CD4-positive, alpha-beta memory T cell (primary cell): ENCODE data around the gene MTG1. TPM values are rescaled to one million over a fixed set of nuclear protein-coding genes. Genes with fewer than 3 reads are reported as not detected.
A peak's percentile ranks its signal among the peaks of the same experiment; 100 is the strongest.
"Not testable (repeated sequence)": the region's sequence is repeated elsewhere in the genome, so short reads cannot be mapped to it uniquely, and the experiment has no call there.

ENCODE experiments used
- CTCF ChIA-PET: fragments of 350-600 bp; sonication (Branson Sonifier 250); formaldehyde crosslinking; loops from one replicate; lab custom pipeline; 2021; ENCODE audit warnings: inconsistent platforms; ENCODE audit not compliant: partially characterized antibody; lab: Charles Lee
- POLR2A ChIA-PET: fragments of 350-600 bp; sonication (Branson Sonifier 250); formaldehyde crosslinking; loops from one replicate; lab custom pipeline; 2021; ENCODE audit not compliant: partially characterized antibody; lab: Charles Lee
- DNase-seq, 5 donors: peaks; one replicate each; pipeline versions ENCODE4 v3.0.0 to v3.0.0-alpha.2; 2020 to 2022; ENCODE audit warnings: mixed read lengths in 1 of 5
- H3K27ac ChIP-seq: one replicate; pipeline ENCODE4 v1.7.0; 2013; ENCODE audit warnings: low read depth, low read length
- H3K27me3 ChIP-seq: 2 replicates; pipeline ENCODE4 v1.7.0; 2013; ENCODE audit warnings: mild to moderate bottlenecking, low read length, moderate library complexity; ENCODE audit not compliant: insufficient read depth
- H3K36me3 ChIP-seq: 2 replicates; pipeline ENCODE4 v1.7.0; 2013; ENCODE audit warnings: mild to moderate bottlenecking, low read length, moderate library complexity; ENCODE audit not compliant: insufficient read depth
- H3K4me1 ChIP-seq: 2 replicates; pipeline ENCODE4 v1.7.0; 2013; ENCODE audit warnings: mild to moderate bottlenecking, low read length, moderate library complexity; ENCODE audit not compliant: insufficient read depth
- H3K4me3 ChIP-seq, 2 donors: one replicate each; pipeline ENCODE4 v1.7.0; 2013; ENCODE audit warnings: low read length in 2 of 2, mild to moderate bottlenecking in 1 of 2
- H3K9me3 ChIP-seq, 2 donors: one replicate each; pipeline ENCODE4 v1.7.0; 2013; ENCODE audit warnings: low read length in 2 of 2, control low read depth in 1 of 2; ENCODE audit not compliant: control insufficient read depth in 1 of 2
- H3K27ac Mint-ChIP-seq, 7 donors: one replicate each; pipeline ENCODE4 v1.8.0; 2020 to 2021; ENCODE audit warnings: mixed read lengths in 7 of 7, mild to moderate bottlenecking in 6 of 7, inconsistent platforms in 3 of 7, moderate library complexity in 3 of 7
- H3K27me3 Mint-ChIP-seq, 2 donors: one replicate each; pipeline ENCODE4 v1.8.0; 2020 to 2021; ENCODE audit warnings: mixed read lengths in 2 of 2
- H3K36me3 Mint-ChIP-seq, 2 donors: one replicate each; pipeline ENCODE4 v1.8.0; 2020 to 2021; ENCODE audit warnings: mixed read lengths in 2 of 2, inconsistent platforms in 1 of 2, mild to moderate bottlenecking in 1 of 2
- H3K4me1 Mint-ChIP-seq, 4 donors: one replicate each; pipeline ENCODE4 v1.8.0; 2020 to 2021; ENCODE audit warnings: mixed read lengths in 4 of 4, mild to moderate bottlenecking in 1 of 4
- H3K4me3 Mint-ChIP-seq, 8 donors: one replicate each; pipeline ENCODE4 v1.8.0; 2020 to 2021; ENCODE audit warnings: mixed read lengths in 8 of 8, mild to moderate bottlenecking in 7 of 8, moderate library complexity in 6 of 8, inconsistent platforms in 3 of 8
- H3K9me3 Mint-ChIP-seq, 8 donors: one replicate each; pipeline ENCODE4 v1.8.0; 2020 to 2021; ENCODE audit warnings: mixed read lengths in 8 of 8, mild to moderate bottlenecking in 5 of 8, inconsistent platforms in 3 of 8, moderate library complexity in 1 of 8
- intact Hi-C: fragments of 100-400 bp; cut with micrococcal nuclease; formaldehyde crosslinking; loops from one replicate; pipeline ENCODE4 v1.15.1; 2023
- polyA plus RNA-seq, 2 donors: library from polyadenylated mRNA; unstranded; fragments of 300-500 nt; fragmentation: Illumina TruSeq; gene quantifications; one replicate each; pipeline ENCODE4 v1.2.3, GENCODE V29; 2021
- total RNA-seq, 2 experiments: library from RNA; stranded (reverse); gene quantifications; one replicate each; pipeline ENCODE4 v1.2.3, GENCODE V29; 2021

MTG1 gene
- total and polyA plus RNA-seq, 4 experiments from 2014 or later: 32.6 to 65.4 (median 50.9) TPM

GRCh38 chr10:133439517-133440461 lies 45.8 kb downstream of the MTG1 start:
- no peaks in the 10 kb centered on the region for H3K27me3 ChIP-seq
- Mint-ChIP-seq H3K4me3 (peak overlapping the region in 5 of 8 donors; percentile 0 to 39 (median 21)), H3K4me1 (peaks cover 16 to 47% (median 37%) of the 10 kb centered on the region in 4 donors), H3K27me3 (peaks cover 4 to 7% of the 10 kb centered on the region in 2 donors), H3K27ac (peak overlapping the region in 5 of 7 donors; percentile 8 to 66 (median 36)), H3K36me3 (peaks cover 0 to 5% of the 10 kb centered on the region in 2 donors), H3K9me3 (peaks cover 0 to 7% (median 0%) of the 10 kb centered on the region in 8 donors)
- ChIA-PET POLR2A (interaction anchor here (1.0 to 1.1 kb wide), 3 partner anchors 32 to 80 kb away, joined by 3 read pairs; no protein-coding TSS in a partner anchor), CTCF (interaction anchor here (0.7 to 3.9 kb wide), 9 partner anchors 9 to 168 kb away, joined by 3 to 22 read pairs (median 5); partner anchors contain the start of gene SCART1)
- DNase-seq: no peak
- H3K36me3 ChIP-seq: no peaks in the 10 kb centered on the region
- H3K27ac ChIP-seq: no peak overlapping the region
- intact Hi-C loops: loop anchor here (2.0 kb wide), 3 partner anchors 35 to 81 kb away; no protein-coding TSS in a partner anchor
- H3K9me3 ChIP-seq: no peaks in the 10 kb centered on the region
- no peak overlapping the region for H3K4me3 ChIP-seq
- H3K4me1 ChIP-seq: peaks cover 41% of the 10 kb centered on the region

- Mint-ChIP-seq H3K27ac (peak overlapping the region in 3 of 7 donors; percentile 10 to 56 (median 38)), H3K4me3 (peak overlapping the region in 2 of 8 donors; percentile 20 to 30), H3K4me1 (peaks cover 16 to 47% (median 37%) of the 10 kb centered on the region in 4 donors), H3K9me3 (peaks cover 0 to 16% (median 0%) of the 10 kb centered on the region in 8 donors), H3K36me3 (peaks cover 0 to 8% of the 10 kb centered on the region in 2 donors), H3K27me3 (peaks cover 4 to 7% of the 10 kb centered on the region in 2 donors)
- intact Hi-C loops: no loop called here
- H3K27me3 ChIP-seq: no peaks in the 10 kb centered on the region
- H3K4me3 ChIP-seq: no peak overlapping the region
- DNase-seq: no peak
- no peaks in the 10 kb centered on the region for H3K9me3 ChIP-seq
- POLR2A ChIA-PET: no interaction called here
- H3K27ac ChIP-seq: no peak overlapping the region
- peaks cover 41% of the 10 kb centered on the region for H3K4me1 ChIP-seq
- CTCF ChIA-PET: interaction anchor here (0.7 to 1.3 kb wide), 2 partner anchors 111 to 112 kb away, joined by 3 to 6 read pairs; no protein-coding TSS in a partner anchor
- no peaks in the 10 kb centered on the region for H3K36me3 ChIP-seq
Observed at GRCh38 chr10:133440633-133441285, 46.8 kb downstream of the MTG1 start.

GRCh38 chr10:133441356-133441755 lies 47.4 kb downstream of the MTG1 start:
- H3K4me3 ChIP-seq, H3K36me3 Mint-ChIP-seq, H3K27ac ChIP-seq, H3K27me3 Mint-ChIP-seq, intact Hi-C loops, DNase-seq, H3K9me3 ChIP-seq, H3K27me3 ChIP-seq, H3K36me3 ChIP-seq: not testable (repeated sequence)
- peak overlapping the region in 7 of 8 donors; percentile 36 to 81 (median 77) for H3K4me3 Mint-ChIP-seq
- peaks cover 0 to 16% (median 0%) of the 10 kb centered on the region in 8 donors for H3K9me3 Mint-ChIP-seq
- POLR2A ChIA-PET: interaction anchor here (0.7 to 1.5 kb wide), 2 partner anchors 12 to 34 kb away, joined by 4 to 6 read pairs; partner anchors contain the start of gene SCART1
- H3K27ac Mint-ChIP-seq: peak overlapping the region in 5 of 7 donors; percentile 53 to 85 (median 67)
- CTCF ChIA-PET: interaction anchor here (1.3 to 1.8 kb wide), 4 partner anchors 35 to 113 kb away, joined by 4 to 6 read pairs (median 4); no protein-coding TSS in a partner anchor
- peaks cover 16 to 47% (median 37%) of the 10 kb centered on the region in 4 donors for H3K4me1 Mint-ChIP-seq
- peaks cover 41% of the 10 kb centered on the region for H3K4me1 ChIP-seq

- peak in 1 of 5 donors; percentile 24 for DNase-seq
- H3K9me3 Mint-ChIP-seq: peaks cover 0 to 17% (median 3%) of the 10 kb centered on the region in 8 donors
- intact Hi-C loops: no loop called here
- ChIA-PET POLR2A (interaction anchor here (0.7 to 1.5 kb wide), 2 partner anchors 11 to 33 kb away, joined by 4 to 6 read pairs; partner anchors contain the start of gene SCART1), CTCF (interaction anchor here (1.3 to 1.8 kb wide), 4 partner anchors 34 to 114 kb away, joined by 4 to 6 read pairs (median 4); no protein-coding TSS in a partner anchor)
- Histone ChIP-seq H3K4me3 (no peak overlapping the region), H3K4me1 (peaks cover 41% of the 10 kb centered on the region), H3K36me3 (no peaks in the 10 kb centered on the region), H3K27me3 (no peaks in the 10 kb centered on the region), H3K27ac (peak overlapping the region; percentile 6), H3K9me3 (no peaks in the 10 kb centered on the region)
- H3K4me1 Mint-ChIP-seq: peaks cover 16 to 47% (median 37%) of the 10 kb centered on the region in 4 donors
- peak overlapping the region; percentile 55 to 85 (median 80) for H3K27ac Mint-ChIP-seq
- peaks cover 0 to 3% of the 10 kb centered on the region in 2 donors for H3K27me3 Mint-ChIP-seq
- peaks cover 3 to 8% of the 10 kb centered on the region in 2 donors for H3K36me3 Mint-ChIP-seq
- H3K4me3 Mint-ChIP-seq: peak overlapping the region in 7 of 8 donors; percentile 75 to 81 (median 77)
Observed at GRCh38 chr10:133441780-133442179, 47.8 kb downstream of the MTG1 start.

- POLR2A ChIA-PET: interaction anchor here (1.5 kb wide), 1 partner anchor 11 kb away, joined by 6 read pairs; the partner anchor contains the start of gene SCART1
- intact Hi-C loops: no loop called here
- H3K4me1 ChIP-seq: peaks cover 41% of the 10 kb centered on the region
- peaks cover 6 to 8% of the 10 kb centered on the region in 2 donors for H3K36me3 Mint-ChIP-seq
- H3K27ac Mint-ChIP-seq: peak overlapping the region in 6 of 7 donors; percentile 67 to 83 (median 76)
- no peaks in the 10 kb centered on the region for H3K36me3 ChIP-seq
- DNase-seq: peak in 2 of 5 donors; percentile 18 to 66
- no peak overlapping the region for H3K4me3 ChIP-seq
- H3K9me3 Mint-ChIP-seq: peaks cover 0 to 23% (median 9%) of the 10 kb centered on the region in 8 donors
- peaks cover 16 to 47% (median 37%) of the 10 kb centered on the region in 4 donors for H3K4me1 Mint-ChIP-seq
- CTCF ChIA-PET: interaction anchor here (1.1 to 1.8 kb wide), 5 partner anchors 34 to 114 kb away, joined by 3 to 6 read pairs (median 4); no protein-coding TSS in a partner anchor
- H3K27me3 Mint-ChIP-seq: no peaks in the 10 kb centered on the region
- H3K27me3 ChIP-seq: no peaks in the 10 kb centered on the region
- peak overlapping the region; percentile 59 to 81 (median 76) for H3K4me3 Mint-ChIP-seq
- H3K9me3 ChIP-seq: no peaks in the 10 kb centered on the region
- H3K27ac ChIP-seq: peak overlapping the region; percentile 6
Observed at GRCh38 chr10:133442191-133442966, 48.4 kb downstream of the MTG1 start.
